OCI-LY3 (cell line): ENCODE data around the gene TRAPPC8.

ENCODE experiments used
- EZH2phosphoT487 ChIP-seq: fragments of 200-600 bp; shearing (Covaris generic); IDR thresholded peaks from 2 replicates; pipeline ENCODE4 v1.6.1; 2018; ENCODE audit warnings: antibody characterized with exemption, mixed run types, low read depth
- TF ChIP-seq, protein P1 (sequence below): fragments of 200-600, 300-600 bp; sonication (generic); IDR thresholded peaks from 2 replicates; pipeline ENCODE4 v1.5.1; 2014; ENCODE audit warnings: antibody characterized with exemption, low read length, low read depth

DNA sequence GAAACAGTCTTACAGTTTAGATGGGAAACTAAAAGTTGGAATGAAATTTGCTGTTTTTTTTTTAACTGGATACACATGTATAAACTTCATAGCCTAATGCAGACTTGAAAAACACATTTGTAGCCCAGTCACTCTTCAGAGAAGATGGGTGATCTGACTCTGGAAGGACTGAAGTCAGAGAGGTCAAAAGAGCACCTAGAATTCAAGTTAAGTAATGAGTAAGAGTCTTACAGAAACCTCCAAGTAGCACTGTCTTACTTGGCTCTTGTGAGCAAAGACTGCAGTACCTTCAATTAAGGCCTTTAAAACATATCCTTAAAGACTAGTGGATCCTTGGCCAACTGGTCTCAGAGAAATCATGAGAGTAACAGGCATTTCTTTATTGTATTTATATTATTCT is 41.9 kb downstream of the TRAPPC8 start:
- TF ChIP-seq, protein P1, sequence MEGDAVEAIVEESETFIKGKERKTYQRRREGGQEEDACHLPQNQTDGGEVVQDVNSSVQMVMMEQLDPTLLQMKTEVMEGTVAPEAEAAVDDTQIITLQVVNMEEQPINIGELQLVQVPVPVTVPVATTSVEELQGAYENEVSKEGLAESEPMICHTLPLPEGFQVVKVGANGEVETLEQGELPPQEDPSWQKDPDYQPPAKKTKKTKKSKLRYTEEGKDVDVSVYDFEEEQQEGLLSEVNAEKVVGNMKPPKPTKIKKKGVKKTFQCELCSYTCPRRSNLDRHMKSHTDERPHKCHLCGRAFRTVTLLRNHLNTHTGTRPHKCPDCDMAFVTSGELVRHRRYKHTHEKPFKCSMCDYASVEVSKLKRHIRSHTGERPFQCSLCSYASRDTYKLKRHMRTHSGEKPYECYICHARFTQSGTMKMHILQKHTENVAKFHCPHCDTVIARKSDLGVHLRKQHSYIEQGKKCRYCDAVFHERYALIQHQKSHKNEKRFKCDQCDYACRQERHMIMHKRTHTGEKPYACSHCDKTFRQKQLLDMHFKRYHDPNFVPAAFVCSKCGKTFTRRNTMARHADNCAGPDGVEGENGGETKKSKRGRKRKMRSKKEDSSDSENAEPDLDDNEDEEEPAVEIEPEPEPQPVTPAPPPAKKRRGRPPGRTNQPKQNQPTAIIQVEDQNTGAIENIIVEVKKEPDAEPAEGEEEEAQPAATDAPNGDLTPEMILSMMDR: no peak
- no peak for TF ChIP-seq EZH2phosphoT487
